OCI-LY7 (cell line): ENCODE data around the gene SGMS1. TPM values are rescaled to one million over a fixed set of nuclear protein-coding genes. Genes with fewer than 3 reads are reported as not detected.
"Not testable (repeated sequence)": the region's sequence is repeated elsewhere in the genome, so short reads cannot be mapped to it uniquely, and the experiment has no call there.

Experiments used
- BruUV-seq: library from RNA; stranded (reverse); fragments of 400-500 nt; replicated peaks from 2 replicates; lab custom pipeline; 2021; lab: Mats Ljungman, UMichigan
- CTCF ChIA-PET: fragments of 300-600 bp; sonication (Branson Sonifier 250); formaldehyde crosslinking; loops from one replicate; lab custom pipeline; 2022; ENCODE audit warnings: antibody characterized with exemption; ENCODE audit not compliant: unreplicated experiment; lab: Charles Lee
- POLR2A ChIA-PET: fragments of 300-600 bp; sonication (Branson Sonifier 250); formaldehyde crosslinking; loops from one replicate; lab custom pipeline; 2022; ENCODE audit warnings: antibody characterized with exemption; lab: Charles Lee
- DNase-seq: peaks from one replicate; pipeline ENCODE4 v3.0.0-alpha.2; 2015; ENCODE audit warnings: low spot score
- H2AFZ ChIP-seq: fragments of 200-600 bp; sonication (generic), shearing (Covaris generic); 2 replicates; pipeline ENCODE4 v1.6.1; 2014; ENCODE audit warnings: mild to moderate bottlenecking, antibody characterized with exemption, low read length, moderate library complexity
- H3K27ac ChIP-seq: fragments of 200-600 bp; sonication (generic); 2 replicates; pipeline ENCODE4 v1.5.1; 2014; ENCODE audit warnings: mixed run types, low read depth, mild to moderate bottlenecking, moderate library complexity, low read length, inconsistent platforms; ENCODE audit not compliant: poor library complexity, severe bottlenecking
- H3K36me3 ChIP-seq: fragments of 200-600 bp; sonication (generic); 2 replicates; pipeline ENCODE4 v1.6.1; 2014; ENCODE audit warnings: mild to moderate bottlenecking, antibody characterized with exemption, low read length, moderate library complexity, mixed read lengths; ENCODE audit not compliant: insufficient read depth
- H3K4me1 ChIP-seq: fragments of 200-600 bp; sonication (generic); 2 replicates; pipeline ENCODE4 v1.5.1; 2014; ENCODE audit warnings: mild to moderate bottlenecking, low read length; ENCODE audit not compliant: insufficient read depth, poor library complexity, severe bottlenecking
- H3K4me2 ChIP-seq: fragments of 200-600 bp; sonication (generic); 2 replicates; pipeline ENCODE4 v1.6.1; 2014; ENCODE audit warnings: mild to moderate bottlenecking, low read length
- H3K4me3 ChIP-seq: fragments of 200-600 bp; sonication (generic); 2 replicates; pipeline ENCODE4 v1.5.1; 2014; ENCODE audit warnings: mild to moderate bottlenecking, low read depth, low read length; ENCODE audit not compliant: poor library complexity, severe bottlenecking
- H3K79me2 ChIP-seq: fragments of 200-600 bp; sonication (generic); 2 replicates; pipeline ENCODE4 v1.6.1; 2016; ENCODE audit warnings: low read depth, mild to moderate bottlenecking, low read length, moderate library complexity, mixed read lengths; ENCODE audit not compliant: insufficient read depth
- H3K9me2 ChIP-seq: fragments of 200-600 bp; sonication (generic); 2 replicates; pipeline ENCODE4 v1.6.1; 2016; ENCODE audit warnings: mild to moderate bottlenecking, low read length, mixed read lengths; ENCODE audit not compliant: insufficient read depth
- H3K9me3 ChIP-seq: fragments of 200-600 bp; sonication (generic); 2 replicates; pipeline ENCODE4 v1.6.1; 2014; ENCODE audit warnings: mild to moderate bottlenecking, mixed run types, low read length, mixed read lengths
- H4K20me1 ChIP-seq: fragments of 200-600 bp; sonication (generic); 2 replicates; pipeline ENCODE4 v1.6.1; 2014; ENCODE audit warnings: mild to moderate bottlenecking, antibody characterized with exemption, low read length, moderate library complexity, mixed read lengths; ENCODE audit not compliant: insufficient read depth
- EZH2phosphoT487 ChIP-seq: fragments of 200-600 bp; sonication (generic); IDR thresholded peaks from 2 replicates; pipeline ENCODE4 v1.6.1; 2018; ENCODE audit warnings: low read depth, borderline replicate concordance, mild to moderate bottlenecking, mixed run types, antibody characterized with exemption, low read length, moderate library complexity, mixed read lengths
- intact Hi-C: fragments of 100-400 bp; cut with micrococcal nuclease; formaldehyde crosslinking; loops from one replicate; pipeline ENCODE4 v1.10.0; 2022; ENCODE audit not compliant: unreplicated experiment
- total RNA-seq, 2 experiments: library from RNA; depleted of rRNA in 1 of 2; stranded (reverse); fragments of >200 nt in 1 of 2; shearing (Covaris generic) in 1 of 2; gene quantifications; 2 replicates each; pipeline ENCODE4 v1.2.3, GENCODE V29; 2014 to 2022
- TF ChIP-seq, protein P1 (sequence below): fragments of 200-600 bp; sonication (generic); conservative IDR thresholded peaks from 2 replicates; pipeline ENCODE4 v1.5.1; 2014; ENCODE audit warnings: mild to moderate bottlenecking, antibody characterized with exemption, low read length, moderate library complexity, mixed read lengths

SGMS1 gene
- total RNA-seq, 2 experiments from 2014 or later: 45.4 to 57.5 TPM

DNA sequence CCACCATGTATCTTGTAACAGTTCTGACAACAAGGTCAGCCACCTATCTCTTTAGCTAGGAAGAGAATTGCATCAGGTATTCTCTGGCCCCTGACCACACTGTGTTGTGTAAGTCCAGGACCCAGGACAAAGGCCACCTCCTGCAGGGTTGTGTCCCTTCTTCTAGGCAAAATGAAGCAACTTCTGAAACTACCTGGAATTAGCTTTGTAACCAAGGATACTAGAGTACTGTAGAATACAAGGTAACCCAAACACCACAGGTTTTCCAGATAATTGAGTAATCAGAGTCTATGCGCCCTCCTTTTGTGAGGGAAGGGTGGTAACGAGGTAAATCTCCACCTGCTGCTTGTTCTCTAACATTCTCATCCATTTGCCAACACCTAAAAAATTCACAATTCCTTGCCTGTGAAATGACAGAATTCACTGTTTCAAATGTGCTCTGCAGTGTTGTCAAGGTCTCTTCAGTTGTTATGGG is 51.7 kb downstream of the SGMS1 start:
- Histone ChIP-seq H3K4me1 (peaks cover 5% of the 10 kb centered on the region), H2AFZ (no peak overlapping the region), H3K36me3 (no peaks in the 10 kb centered on the region; the same call in 1 of the 2 replicates), H4K20me1 (no peaks in the 10 kb centered on the region), H3K9me2 (no peaks in the 10 kb centered on the region), H3K27ac (no peak overlapping the region), H3K9me3 (no peaks in the 10 kb centered on the region), H3K4me2 (no peak overlapping the region), H3K4me3 (no peak overlapping the region), H3K79me2 (peaks cover 31% of the 10 kb centered on the region; the same call in 1 of the 2 replicates)
- POLR2A ChIA-PET: no interaction called here
- CTCF ChIA-PET: no interaction called here
- intact Hi-C loops: no loop called here
- TF ChIP-seq EZH2phosphoT487: no peak
- TF ChIP-seq, protein P1, sequence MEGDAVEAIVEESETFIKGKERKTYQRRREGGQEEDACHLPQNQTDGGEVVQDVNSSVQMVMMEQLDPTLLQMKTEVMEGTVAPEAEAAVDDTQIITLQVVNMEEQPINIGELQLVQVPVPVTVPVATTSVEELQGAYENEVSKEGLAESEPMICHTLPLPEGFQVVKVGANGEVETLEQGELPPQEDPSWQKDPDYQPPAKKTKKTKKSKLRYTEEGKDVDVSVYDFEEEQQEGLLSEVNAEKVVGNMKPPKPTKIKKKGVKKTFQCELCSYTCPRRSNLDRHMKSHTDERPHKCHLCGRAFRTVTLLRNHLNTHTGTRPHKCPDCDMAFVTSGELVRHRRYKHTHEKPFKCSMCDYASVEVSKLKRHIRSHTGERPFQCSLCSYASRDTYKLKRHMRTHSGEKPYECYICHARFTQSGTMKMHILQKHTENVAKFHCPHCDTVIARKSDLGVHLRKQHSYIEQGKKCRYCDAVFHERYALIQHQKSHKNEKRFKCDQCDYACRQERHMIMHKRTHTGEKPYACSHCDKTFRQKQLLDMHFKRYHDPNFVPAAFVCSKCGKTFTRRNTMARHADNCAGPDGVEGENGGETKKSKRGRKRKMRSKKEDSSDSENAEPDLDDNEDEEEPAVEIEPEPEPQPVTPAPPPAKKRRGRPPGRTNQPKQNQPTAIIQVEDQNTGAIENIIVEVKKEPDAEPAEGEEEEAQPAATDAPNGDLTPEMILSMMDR: no peak
- no TSS peak for BruUV-seq
- no peak for DNase-seq

DNA sequence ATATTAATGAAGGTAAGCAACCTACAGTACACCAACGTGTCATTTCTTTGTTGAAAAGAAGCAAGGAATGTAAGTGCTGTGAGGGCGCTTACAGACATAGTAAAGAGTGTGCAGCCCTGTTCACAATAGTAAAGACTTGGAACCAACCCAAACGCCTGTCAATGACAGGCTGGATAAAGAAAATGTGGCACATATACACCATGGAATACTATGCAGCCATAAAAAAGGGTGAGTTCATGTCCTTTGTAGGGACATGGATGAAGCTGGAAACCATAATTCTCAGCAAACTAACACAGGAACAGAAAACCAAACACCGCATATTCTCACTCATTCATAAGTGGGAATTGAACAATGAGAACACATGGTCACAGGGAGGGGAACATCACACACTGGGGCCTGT is 55.0 kb downstream of the SGMS1 start:
- H3K9me3 ChIP-seq, H2AFZ ChIP-seq, H3K4me2 ChIP-seq, H3K9me2 ChIP-seq, intact Hi-C loops, BruUV-seq, H3K4me3 ChIP-seq, DNase-seq, H4K20me1 ChIP-seq, H3K4me1 ChIP-seq, H3K27ac ChIP-seq, CTCF ChIA-PET, H3K36me3 ChIP-seq: not testable (repeated sequence)
- peaks cover 31% of the 10 kb centered on the region; the same call in 1 of the 2 replicates for H3K79me2 ChIP-seq
- POLR2A ChIA-PET: interaction anchor here (0.5 to 1.9 kb wide), 3 partner anchors 10 to 13 kb away, joined by 3 to 12 read pairs (median 6); no protein-coding TSS in a partner anchor

DNA sequence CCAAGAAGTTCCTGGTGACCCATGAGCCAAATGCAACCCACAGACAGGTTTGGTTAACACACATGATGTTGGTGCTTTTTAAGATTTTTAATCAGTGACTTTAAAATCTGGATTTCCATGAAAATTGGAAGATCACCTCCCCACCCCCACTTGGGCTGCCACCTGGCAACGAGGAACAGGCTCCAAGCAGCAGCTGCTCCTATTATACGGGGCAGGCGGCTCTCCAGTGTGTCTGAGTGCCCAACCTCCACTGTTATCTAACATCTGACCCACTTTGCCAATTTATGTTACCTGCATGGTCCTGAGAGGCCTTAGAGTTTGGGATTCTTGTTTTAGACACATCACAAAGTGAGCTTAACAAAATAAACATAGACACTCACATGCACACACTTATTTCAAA is 56.4 kb downstream of the SGMS1 start:
- no peak for DNase-seq
- ChIA-PET CTCF (no interaction called here), POLR2A (interaction anchor here (0.7 to 1.4 kb wide), 3 partner anchors 9 to 192 kb away, joined by 3 read pairs; no protein-coding TSS in a partner anchor)
- no peak overlapping the region for H2AFZ ChIP-seq
- H3K9me2 ChIP-seq: no peaks in the 10 kb centered on the region
- H3K36me3 ChIP-seq: no peaks in the 10 kb centered on the region
- H3K79me2 ChIP-seq: peaks cover 21% of the 10 kb centered on the region; the same call in 1 of the 2 replicates
- no peaks in the 10 kb centered on the region for H4K20me1 ChIP-seq
- H3K27ac ChIP-seq: no peak overlapping the region
- H3K4me1 ChIP-seq: peaks cover 1% of the 10 kb centered on the region
- BruUV-seq: no TSS peak
- TF ChIP-seq, protein P1: no peak
- no peak for TF ChIP-seq EZH2phosphoT487
- H3K4me2 ChIP-seq: no peak overlapping the region
- intact Hi-C loops: no loop called here
- no peak overlapping the region for H3K4me3 ChIP-seq
- H3K9me3 ChIP-seq: no peaks in the 10 kb centered on the region
